Thoracic aorta (tissue), 2 donors: ENCODE results near the gene TTC3. TPM values are rescaled to one million over a fixed set of nuclear protein-coding genes. Genes with fewer than 3 reads are reported as not detected.

Experiments
- ATAC-seq: fragments of 150-250 bp; one replicate; pipeline ENCODE4 v1.8.0; 2017; ENCODE audit warnings: low read depth; ENCODE audit not compliant: insufficient number of reproducible peaks, low FRiP score
- DNase-seq: peaks from one replicate; pipeline ENCODE4 v3.0.0-alpha.2; 2020; ENCODE audit warnings: low spot score
- H3K27ac ChIP-seq, 2 donors: fragments of 200-600 bp; sonication (generic); 1 replicate in 1 of 2; 2 replicates in 1 of 2; pipeline ENCODE4 v1.5.1; 2016; ENCODE audit warnings: mild to moderate bottlenecking in 2 of 2, moderate library complexity in 2 of 2
- H3K27me3 ChIP-seq: fragments of 200-600 bp; sonication (generic); replicated peaks from 2 replicates; pipeline ENCODE4 v1.6.0; 2016; ENCODE audit warnings: mild to moderate bottlenecking; ENCODE audit not compliant: insufficient read depth
- H3K36me3 ChIP-seq: fragments of 200-600 bp; sonication (generic); one replicate; pipeline ENCODE4 v1.5.1; 2016
- H3K4me1 ChIP-seq, 2 donors: fragments of 200-600 bp; sonication (generic); 1 replicate in 1 of 2; 2 replicates in 1 of 2; pipeline versions ENCODE4 v1.5.1 to v1.6.0; 2016; ENCODE audit warnings: low read depth in 2 of 2, mild to moderate bottlenecking in 1 of 2; ENCODE audit not compliant: control insufficient read depth in 1 of 2
- H3K4me3 ChIP-seq: fragments of 200-600 bp; sonication (generic); 2 replicates; pipeline ENCODE4 v1.5.1; 2016; ENCODE audit warnings: mild to moderate bottlenecking
- H3K9me3 ChIP-seq: fragments of 200-600 bp; sonication (generic); 2 replicates; pipeline ENCODE4 v1.5.1; 2016
- CTCF ChIP-seq: fragments of 200-600 bp; sonication (generic); IDR thresholded peaks from one replicate; pipeline ENCODE4 v1.5.1; 2019; ENCODE audit warnings: antibody characterized with exemption
- total RNA-seq, 2 donors: library from RNA; depleted of rRNA; stranded (reverse); fragments of >200 nt; gene quantifications; one replicate each; pipeline versions ENCODE4 v1.1.0 to v1.2.3, GENCODE V29; 2016

The TTC3 gene
- total RNA-seq, 2 donors from 2014 or later: 85.2 to 115 TPM

- Histone ChIP-seq H3K9me3 (no peaks in the 10 kb centered on the region), H3K36me3 (peaks cover 14% of the 10 kb centered on the region), H3K27ac (no peak overlapping the region), H3K4me1 (peaks cover 9 to 19% of the 10 kb centered on the region in 2 donors), H3K27me3 (no peaks in the 10 kb centered on the region), H3K4me3 (no peak overlapping the region)
- ATAC-seq: no peak
- TF ChIP-seq CTCF: no peak
- DNase-seq: no peak
These were observed 109.2 kb downstream of the TTC3 start for GRCh38 chr21:37182222-37182621.

GRCh38 chr21:37183749-37184148, 110.7 kb downstream of the TTC3 start:
- no peak for TF ChIP-seq CTCF
- H3K4me3 ChIP-seq: no peak overlapping the region
- peaks cover 14% of the 10 kb centered on the region for H3K36me3 ChIP-seq
- H3K27ac ChIP-seq: no peak overlapping the region
- no peaks in the 10 kb centered on the region for H3K27me3 ChIP-seq
- no peaks in the 10 kb centered on the region for H3K9me3 ChIP-seq
- H3K4me1 ChIP-seq: peaks cover 9 to 19% of the 10 kb centered on the region in 2 donors
- DNase-seq: no peak
- no peak for ATAC-seq

- Histone ChIP-seq H3K27me3 (no peaks in the 10 kb centered on the region), H3K27ac (no peak overlapping the region), H3K36me3 (peaks cover 17% of the 10 kb centered on the region), H3K9me3 (no peaks in the 10 kb centered on the region), H3K4me3 (no peak overlapping the region), H3K4me1 (peaks cover 9 to 19% of the 10 kb centered on the region in 2 donors)
- ATAC-seq (no peak), DNase-seq (no peak)
- TF ChIP-seq CTCF: no peak
These were observed 111.9 kb downstream of the TTC3 start for GRCh38 chr21:37184784-37185593.

GRCh38 chr21:37186983-37187382, 113.9 kb downstream of the TTC3 start:
- H3K9me3 ChIP-seq: no peaks in the 10 kb centered on the region
- H3K27me3 ChIP-seq: no peaks in the 10 kb centered on the region
- peaks cover 0 to 7% of the 10 kb centered on the region in 2 donors for H3K4me1 ChIP-seq
- no peak overlapping the region for H3K4me3 ChIP-seq
- no peak for ATAC-seq
- H3K36me3 ChIP-seq: peaks cover 30% of the 10 kb centered on the region
- no peak for DNase-seq
- H3K27ac ChIP-seq: no peak overlapping the region
- no peak for TF ChIP-seq CTCF

- no peak for TF ChIP-seq CTCF
- no peak for ATAC-seq
These were observed 115.8 kb downstream of the TTC3 start for GRCh38 chr21:37188825-37189224.

More at GRCh38 chr21:37188825-37189224, 115.8 kb downstream of the TTC3 start:
- Histone ChIP-seq H3K27me3 (no peaks in the 10 kb centered on the region), H3K9me3 (no peaks in the 10 kb centered on the region), H3K4me1 (no peaks in the 10 kb centered on the region), H3K27ac (no peak overlapping the region), H3K4me3 (no peak overlapping the region), H3K36me3 (peaks cover 42% of the 10 kb centered on the region)
- no peak for DNase-seq
